Ovary (tissue), 9 donors: ENCODE results near the gene MYH11. TPM values are rescaled to one million over a fixed set of nuclear protein-coding genes. Genes with fewer than 3 reads are reported as not detected.

Experiments used
- DNase-seq, 5 donors: peaks; one replicate each; pipeline ENCODE4 v3.0.0-alpha.2; 2019 to 2020
- H3K27ac ChIP-seq, 2 donors: fragments of 200-600 bp; one replicate each; pipeline versions ENCODE4 v1.5.1 to v1.8.0; 2019 to 2022
- H3K27me3 ChIP-seq: fragments of 200-600 bp; one replicate; pipeline ENCODE4 v1.8.0; 2022
- H3K36me3 ChIP-seq: fragments of 200-600 bp; sonication (generic); one replicate; pipeline ENCODE4 v1.5.1; 2019
- H3K4me1 ChIP-seq: one replicate; pipeline ENCODE4 v1.8.1; 2013; ENCODE audit warnings: mild to moderate bottlenecking, moderate library complexity; ENCODE audit not compliant: insufficient read depth
- H3K4me3 ChIP-seq: fragments of 200-600 bp; sonication (generic); one replicate; pipeline ENCODE4 v1.5.1; 2017
- H3K9me3 ChIP-seq, 2 donors: fragments of 200-600 bp in 1 of 2; sonication (generic) in 1 of 2; one replicate each; pipeline versions ENCODE4 v1.5.1 to v1.8.1; 2013 to 2019; ENCODE audit warnings: mild to moderate bottlenecking in 1 of 2, moderate library complexity in 1 of 2
- CTCF ChIP-seq, 3 donors: fragments of 450-650 bp in 2 of 3; fragments of 200-600 bp in 1 of 3; IDR thresholded peaks; one replicate each; pipeline versions ENCODE4 v1.5.1 to v1.8.0; 2016 to 2022; ENCODE audit warnings: antibody characterized with exemption in 3 of 3, mild to moderate bottlenecking in 1 of 3
- EP300 ChIP-seq: sonication (generic); formaldehyde crosslinking; IDR thresholded peaks from one replicate; pipeline ENCODE4 v1.6.1; 2017; ENCODE audit warnings: antibody characterized with exemption
- POLR2A ChIP-seq: fragments of 450-650 bp; IDR thresholded peaks from one replicate; pipeline ENCODE4 v1.6.1; 2017; ENCODE audit warnings: antibody characterized with exemption, mild to moderate bottlenecking, moderate library complexity
- WGBS, 3 donors: extraction: QIAGEN DNeasy Blood & Tissue Kit in 1 of 3; methylation state at CpG; one replicate each; pipeline versions ENCODE4 v1.1.5 to v1.1.7; 2013 to 2017; 5-methylcytosine and 5-hydroxymethylcytosine counted together
- intact Hi-C, 4 donors: fragments of 100-400 bp; cut with DNase I; formaldehyde crosslinking; loops; one replicate each; pipeline versions ENCODE4 v1.11.0 to v1.15.1; 2022 to 2023
- polyA plus RNA-seq, 2 donors: library from polyadenylated mRNA; stranded (reverse); fragments of 200-250 nt in 1 of 2; fragments of 350-450 nt in 1 of 2; fragmentation: Illumina TruSeq in 1 of 2; extraction: RNeasy Lipid Tissue Mini Kit (QIAGEN cat#74804) in 1 of 2; gene quantifications; one replicate each; pipeline ENCODE4 v1.2.3, GENCODE V29; 2013 to 2014
- total RNA-seq, 7 donors: library from RNA; depleted of rRNA in 2 of 7; stranded (reverse); fragments of >200 nt in 2 of 7; fragmentation: NEBNext Ultra II Directional in 3 of 7; extraction: Animal tissue kit (Norgen Biotek cat#: 25700) in 3 of 7; gene quantifications; one replicate each; pipeline versions ENCODE4 v1.1.0 to v1.2.4, GENCODE V29; 2016 to 2023
- donor health status: DM: no; HTN: no; CAD: no; lungs with moderate emphysema.
- donor health status: DM: no; HTN: no; CAD: no.
- donor health status: Bipolar disorder and iron deficiency.
- donor health status: DM: yes; HTN: yes; CAD: no.
- donor health status: DM: no; HTN: no; CAD: no.
- donor health status: DM: yes; HTN: yes; CAD: no.

The MYH11 gene
- total and polyA plus RNA-seq, 9 donors: 50.9 to 2,765 (median 263) TPM

GRCh38 chr16:15770512-15770911 is 86.3 kb downstream of the MYH11 start:
- Histone ChIP-seq H3K4me1 (peaks cover 5% of the 10 kb centered on the region), H3K36me3 (no peaks in the 10 kb centered on the region), H3K9me3 (no peaks in the 10 kb centered on the region), H3K27me3 (no peaks in the 10 kb centered on the region), H3K27ac (no peak overlapping the region), H3K4me3 (no peak overlapping the region)
- TF ChIP-seq EP300 (no peak), POLR2A (no peak), CTCF (IDR thresholded peaks at IDR 0.05) (no peak)
- 35 to 43% (median 39%) methylated on average over 3 of the region's 3 CpGs for WGBS, 3 donors
- intact Hi-C loops: no loop called here
- no peak for DNase-seq

GRCh38 chr16:15770107-15770506 is 86.7 kb downstream of the MYH11 start:
- Histone ChIP-seq H3K36me3 (no peaks in the 10 kb centered on the region), H3K9me3 (no peaks in the 10 kb centered on the region), H3K4me3 (no peak overlapping the region), H3K4me1 (peaks cover 5% of the 10 kb centered on the region), H3K27me3 (no peaks in the 10 kb centered on the region), H3K27ac (no peak overlapping the region)
- TF ChIP-seq CTCF (IDR thresholded peaks at IDR 0.05) (no peak), EP300 (no peak), POLR2A (no peak)
- peak in 4 of 5 donors; percentile 30 to 65 (median 36) for DNase-seq
- 4 to 6% (median 5%) methylated on average over 7 of the region's 7 CpGs for WGBS, 3 donors
- intact Hi-C loops: no loop called here

- H3K36me3 ChIP-seq: no peaks in the 10 kb centered on the region
- WGBS, 3 donors: 88 to 91% (median 89%) methylated on average over 8 of the region's 8 CpGs
- H3K27me3 ChIP-seq: no peaks in the 10 kb centered on the region
- TF ChIP-seq POLR2A (no peak), CTCF (IDR thresholded peaks at IDR 0.05) (no peak), EP300 (no peak)
- intact Hi-C loops: loop anchor here in 2 of 4 donors (10.0 kb wide), 1 partner anchor 356 kb away; no protein-coding TSS in a partner anchor
- peaks cover 5% of the 10 kb centered on the region for H3K4me1 ChIP-seq
- no peak for DNase-seq
- no peak overlapping the region for H3K4me3 ChIP-seq
- no peak overlapping the region for H3K27ac ChIP-seq
- H3K9me3 ChIP-seq: no peaks in the 10 kb centered on the region
These were observed 87.6 kb downstream of the MYH11 start for GRCh38 chr16:15769239-15769638.

GRCh38 chr16:15768201-15768600 is 88.6 kb downstream of the MYH11 start:
- 96 to 98% (median 97%) methylated on average over 4 of the region's 4 CpGs for WGBS, 3 donors
- no peaks in the 10 kb centered on the region for H3K36me3 ChIP-seq
- intact Hi-C loops: loop anchor here in 2 of 4 donors (10.0 kb wide), 1 partner anchor 357 kb away; no protein-coding TSS in a partner anchor
- H3K4me1 ChIP-seq: peaks cover 5% of the 10 kb centered on the region
- TF ChIP-seq CTCF (IDR thresholded peaks at IDR 0.05) (no peak), POLR2A (no peak), EP300 (no peak)
- H3K4me3 ChIP-seq: no peak overlapping the region
- no peak overlapping the region for H3K27ac ChIP-seq
- DNase-seq: no peak
- no peaks in the 10 kb centered on the region for H3K27me3 ChIP-seq
- H3K9me3 ChIP-seq: no peaks in the 10 kb centered on the region
